Measurements from ENCODE around the gene NAGPA. TPM values are rescaled to one million over a fixed set of nuclear protein-coding genes. Genes with fewer than 3 reads are reported as not detected.

The NAGPA gene
- polyA plus RNA-seq, 4 donors: 13.2 to 26.8 (median 21.5) TPM

GRCh38 chr16:4994719-4995434, 38.9 kb downstream of the NAGPA start:
- H3K27me3 ChIP-seq (ENCODE audit: control insufficient read depth in 3 of 3, insufficient read depth in 3 of 3, low read length in 3 of 3): peaks cover 0 to 4% (median 0%) of the 10 kb centered on the region in 3 donors
- H3K27ac ChIP-seq (ENCODE audit: low read depth in 1 of 3, low read length in 2 of 3): no peak overlapping the region
- WGBS, 3 donors: 70 to 77% (median 73%) methylated on average over 17 to 18 of the region's 18 CpGs
- H3K4me3 ChIP-seq (ENCODE audit: low read depth in 1 of 3, low read length in 3 of 3): no peak overlapping the region
- no peaks in the 10 kb centered on the region for H3K36me3 ChIP-seq (ENCODE audit: control insufficient read depth in 3 of 3, insufficient read depth in 2 of 3, low read depth in 1 of 3, low read length in 3 of 3)
- no peaks in the 10 kb centered on the region for H3K4me1 ChIP-seq (ENCODE audit: control insufficient read depth in 3 of 3, insufficient read depth in 2 of 3, low read depth in 1 of 3, low read length in 2 of 3)
- no peak for FAIRE-seq
- H3K9me3 ChIP-seq (ENCODE audit: control insufficient read depth in 2 of 2, insufficient read depth in 1 of 2, low read depth in 1 of 2, low read length in 1 of 2): no peaks in the 10 kb centered on the region
- no peak for DNase-seq

DNA sequence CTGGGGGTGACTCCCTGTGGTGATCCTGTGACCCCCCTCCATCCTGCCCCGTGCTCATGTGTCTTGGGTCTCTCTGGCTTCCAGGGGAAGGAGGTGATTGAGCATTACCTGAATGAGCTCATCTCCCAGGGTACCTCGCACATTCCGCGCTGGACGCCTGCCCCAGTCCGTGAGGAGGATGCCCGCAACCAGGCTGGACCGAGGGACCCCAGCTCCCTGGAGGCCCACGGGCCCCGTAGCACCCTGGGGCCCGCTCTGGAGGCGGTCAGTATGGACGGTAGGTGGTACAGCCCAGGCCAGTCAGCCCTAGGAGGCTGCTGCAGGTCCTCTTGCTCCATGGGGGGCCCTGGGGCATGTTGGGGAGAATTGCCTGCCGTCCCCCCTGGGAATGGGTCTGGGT, 42.0 kb downstream of the NAGPA start:
- Histone ChIP-seq H3K9me3 (ENCODE audit: control insufficient read depth in 2 of 2, insufficient read depth in 1 of 2, low read depth in 1 of 2, low read length in 1 of 2) (no peaks in the 10 kb centered on the region), H3K36me3 (ENCODE audit: control insufficient read depth in 3 of 3, insufficient read depth in 2 of 3, low read depth in 1 of 3, low read length in 3 of 3) (no peaks in the 10 kb centered on the region), H3K27me3 (ENCODE audit: control insufficient read depth in 3 of 3, insufficient read depth in 3 of 3, low read length in 3 of 3) (peaks cover 3 to 23% (median 21%) of the 10 kb centered on the region in 3 donors), H3K27ac (ENCODE audit: low read depth in 1 of 3, low read length in 2 of 3) (no peak overlapping the region), H3K4me3 (ENCODE audit: low read depth in 1 of 3, low read length in 3 of 3) (no peak overlapping the region), H3K4me1 (ENCODE audit: control insufficient read depth in 3 of 3, insufficient read depth in 2 of 3, low read depth in 1 of 3, low read length in 2 of 3) (no peaks in the 10 kb centered on the region)
- FAIRE-seq (no peak), DNase-seq (no peak)
- 87 to 88% (median 87%) methylated on average over 14 of the region's 14 CpGs for WGBS, 3 donors

- H3K9me3 ChIP-seq (ENCODE audit: control insufficient read depth in 2 of 2, insufficient read depth in 1 of 2, low read depth in 1 of 2, low read length in 1 of 2): no peaks in the 10 kb centered on the region
- H3K4me1 ChIP-seq (ENCODE audit: control insufficient read depth in 3 of 3, insufficient read depth in 2 of 3, low read depth in 1 of 3, low read length in 2 of 3): no peaks in the 10 kb centered on the region
- no peak overlapping the region for H3K27ac ChIP-seq (ENCODE audit: low read depth in 1 of 3, low read length in 2 of 3)
- 83 to 84% (median 83%) methylated on average over 8 of the region's 8 CpGs for WGBS, 3 donors
- FAIRE-seq (no peak), DNase-seq (no peak)
- H3K36me3 ChIP-seq (ENCODE audit: control insufficient read depth in 3 of 3, insufficient read depth in 2 of 3, low read depth in 1 of 3, low read length in 3 of 3): no peaks in the 10 kb centered on the region
- peaks cover 3 to 26% (median 23%) of the 10 kb centered on the region in 3 donors for H3K27me3 ChIP-seq (ENCODE audit: control insufficient read depth in 3 of 3, insufficient read depth in 3 of 3, low read length in 3 of 3)
- H3K4me3 ChIP-seq (ENCODE audit: low read depth in 1 of 3, low read length in 3 of 3): no peak overlapping the region
Observed at GRCh38 chr16:4990415-4990814, 43.3 kb downstream of the NAGPA start.

DNA sequence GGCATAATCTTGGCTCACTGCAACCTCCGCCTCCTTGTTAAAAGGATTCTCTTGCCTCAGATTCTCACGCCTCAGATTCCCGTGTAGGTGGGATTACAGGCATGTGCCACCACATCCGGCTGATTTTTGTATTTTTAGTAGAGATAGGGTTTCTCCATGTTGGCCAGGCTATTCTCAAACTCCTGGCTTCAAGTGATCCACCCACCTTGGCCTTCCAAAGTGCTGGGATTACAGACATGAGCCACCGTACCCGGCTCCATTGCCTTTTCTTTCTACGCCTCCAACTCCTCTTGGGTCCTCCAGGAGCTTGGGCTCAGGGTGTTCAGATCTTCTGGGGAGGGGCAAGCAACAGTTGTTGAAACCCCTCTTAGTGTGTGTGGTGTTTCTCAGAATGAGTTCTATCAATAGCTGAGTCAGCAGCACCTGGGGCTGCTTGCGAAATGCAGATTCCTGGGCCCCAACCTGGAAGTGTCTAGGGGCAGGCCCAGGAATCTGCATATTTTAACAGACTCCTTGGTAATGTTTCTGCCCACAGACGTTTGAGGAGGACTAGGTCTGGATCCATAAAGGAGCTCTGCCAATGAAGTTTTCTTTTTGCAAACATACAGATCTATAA, 44.2 kb downstream of the NAGPA start:
- H3K4me1 ChIP-seq (ENCODE audit: control insufficient read depth in 3 of 3, insufficient read depth in 2 of 3, low read depth in 1 of 3, low read length in 2 of 3): no peaks in the 10 kb centered on the region
- no peak overlapping the region for H3K4me3 ChIP-seq (ENCODE audit: low read depth in 1 of 3, low read length in 3 of 3)
- WGBS, 3 donors: 86 to 87% (median 86%) methylated on average over 9 of the region's 9 CpGs
- no peak overlapping the region for H3K27ac ChIP-seq (ENCODE audit: low read depth in 1 of 3, low read length in 2 of 3)
- H3K9me3 ChIP-seq (ENCODE audit: control insufficient read depth in 2 of 2, insufficient read depth in 1 of 2, low read depth in 1 of 2, low read length in 1 of 2): no peaks in the 10 kb centered on the region
- H3K27me3 ChIP-seq (ENCODE audit: control insufficient read depth in 3 of 3, insufficient read depth in 3 of 3, low read length in 3 of 3): peaks cover 3 to 26% (median 23%) of the 10 kb centered on the region in 3 donors
- no peaks in the 10 kb centered on the region for H3K36me3 ChIP-seq (ENCODE audit: control insufficient read depth in 3 of 3, insufficient read depth in 2 of 3, low read depth in 1 of 3, low read length in 3 of 3)
- FAIRE-seq: no peak
- no peak for DNase-seq

DNA sequence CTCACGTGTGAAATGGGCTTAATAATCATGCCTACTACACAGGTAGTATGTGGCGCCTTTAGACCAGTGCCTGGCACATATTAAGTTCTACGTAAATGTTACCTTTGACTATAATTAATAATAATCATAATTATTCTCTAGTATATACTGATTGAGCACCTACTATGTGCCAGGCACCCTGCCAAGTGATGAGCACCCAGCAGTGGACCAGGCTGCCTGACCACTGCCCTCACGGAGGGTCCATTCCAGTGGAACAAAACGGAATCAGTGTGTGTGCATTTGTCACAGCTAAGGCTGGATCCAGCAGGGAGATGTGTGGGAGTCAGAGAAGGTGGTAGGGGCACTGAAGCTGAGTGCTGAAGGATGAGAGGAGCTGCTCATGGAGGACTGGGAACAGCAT, 45.1 kb downstream of the NAGPA start:
- Histone ChIP-seq H3K9me3 (ENCODE audit: control insufficient read depth in 2 of 2, insufficient read depth in 1 of 2, low read depth in 1 of 2, low read length in 1 of 2) (no peaks in the 10 kb centered on the region), H3K4me3 (ENCODE audit: low read depth in 1 of 3, low read length in 3 of 3) (no peak overlapping the region), H3K4me1 (ENCODE audit: control insufficient read depth in 3 of 3, insufficient read depth in 2 of 3, low read depth in 1 of 3, low read length in 2 of 3) (no peaks in the 10 kb centered on the region), H3K36me3 (ENCODE audit: control insufficient read depth in 3 of 3, insufficient read depth in 2 of 3, low read depth in 1 of 3, low read length in 3 of 3) (no peaks in the 10 kb centered on the region), H3K27ac (ENCODE audit: low read depth in 1 of 3, low read length in 2 of 3) (no peak overlapping the region), H3K27me3 (ENCODE audit: control insufficient read depth in 3 of 3, insufficient read depth in 3 of 3, low read length in 3 of 3) (peaks cover 3 to 26% (median 23%) of the 10 kb centered on the region in 3 donors)
- WGBS, 3 donors: 86 to 91% (median 89%) methylated on average over 5 of the region's 5 CpGs
- no peak for FAIRE-seq
- no peak for DNase-seq

GRCh38 chr16:4987580-4988374, 46.0 kb downstream of the NAGPA start:
- WGBS, 3 donors: 16 to 18% (median 18%) methylated on average over 46 to 60 of the region's 60 CpGs
- Histone ChIP-seq H3K27me3 (ENCODE audit: control insufficient read depth in 3 of 3, insufficient read depth in 3 of 3, low read length in 3 of 3) (peaks cover 3 to 26% (median 23%) of the 10 kb centered on the region in 3 donors), H3K4me3 (ENCODE audit: low read depth in 1 of 3, low read length in 3 of 3) (no peak overlapping the region), H3K9me3 (ENCODE audit: control insufficient read depth in 2 of 2, insufficient read depth in 1 of 2, low read depth in 1 of 2, low read length in 1 of 2) (no peaks in the 10 kb centered on the region), H3K4me1 (ENCODE audit: control insufficient read depth in 3 of 3, insufficient read depth in 2 of 3, low read depth in 1 of 3, low read length in 2 of 3) (no peaks in the 10 kb centered on the region), H3K36me3 (ENCODE audit: control insufficient read depth in 3 of 3, insufficient read depth in 2 of 3, low read depth in 1 of 3, low read length in 3 of 3) (no peaks in the 10 kb centered on the region), H3K27ac (ENCODE audit: low read depth in 1 of 3, low read length in 2 of 3) (no peak overlapping the region)
- FAIRE-seq: no peak
- peak in 1 of 2 donors; percentile 10 for DNase-seq

GRCh38 chr16:4987250-4987579, 46.5 kb downstream of the NAGPA start:
- no peak for DNase-seq
- 4 to 8% (median 6%) methylated on average over 6 to 10 of the region's 10 CpGs for WGBS, 3 donors
- Histone ChIP-seq H3K27ac (ENCODE audit: low read depth in 1 of 3, low read length in 2 of 3) (no peak overlapping the region), H3K9me3 (ENCODE audit: control insufficient read depth in 2 of 2, insufficient read depth in 1 of 2, low read depth in 1 of 2, low read length in 1 of 2) (no peaks in the 10 kb centered on the region), H3K27me3 (ENCODE audit: control insufficient read depth in 3 of 3, insufficient read depth in 3 of 3, low read length in 3 of 3) (peaks cover 3 to 27% (median 23%) of the 10 kb centered on the region in 3 donors), H3K36me3 (ENCODE audit: control insufficient read depth in 3 of 3, insufficient read depth in 2 of 3, low read depth in 1 of 3, low read length in 3 of 3) (no peaks in the 10 kb centered on the region), H3K4me1 (ENCODE audit: control insufficient read depth in 3 of 3, insufficient read depth in 2 of 3, low read depth in 1 of 3, low read length in 2 of 3) (no peaks in the 10 kb centered on the region), H3K4me3 (ENCODE audit: low read depth in 1 of 3, low read length in 3 of 3) (no peak overlapping the region)
- no peak for FAIRE-seq

DNA sequence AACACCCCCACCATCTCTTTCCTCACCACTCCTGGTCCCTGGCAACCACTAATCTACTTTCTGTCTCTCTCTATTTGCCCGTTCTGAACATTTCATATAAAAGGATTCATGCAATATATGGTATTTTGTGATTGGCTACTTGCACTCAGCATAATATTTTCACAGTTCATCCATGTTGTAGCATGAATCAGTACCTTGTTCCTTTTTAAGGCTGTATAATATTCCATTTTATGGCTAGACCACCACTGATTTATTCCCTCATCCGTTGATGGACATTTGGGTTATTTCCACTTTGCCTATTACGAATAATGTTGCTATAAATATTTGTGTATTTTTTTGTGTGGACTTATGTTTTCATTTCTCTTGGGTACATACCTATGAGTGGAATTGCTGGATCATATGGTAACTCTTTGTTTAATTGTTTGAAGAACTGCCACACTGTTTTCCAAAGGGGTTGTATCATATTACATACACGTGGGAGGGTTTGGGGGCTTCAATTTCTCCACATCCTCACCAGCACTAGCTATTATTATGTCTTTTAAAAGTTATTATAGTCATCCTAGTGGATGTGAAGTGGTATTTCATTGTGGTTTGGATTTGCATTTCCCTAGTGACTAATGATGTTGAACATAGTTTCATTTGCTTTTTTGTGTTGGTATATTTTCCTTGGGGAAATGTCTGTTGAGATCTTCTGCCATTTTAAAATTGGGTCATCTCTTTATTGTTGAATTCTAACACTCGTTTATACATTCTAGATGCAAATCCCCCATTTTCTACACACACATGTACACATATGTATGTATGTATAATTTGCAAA, 49.4 kb downstream of the NAGPA start:
- FAIRE-seq: no peak
- Histone ChIP-seq H3K9me3 (ENCODE audit: control insufficient read depth in 2 of 2, insufficient read depth in 1 of 2, low read depth in 1 of 2, low read length in 1 of 2) (no peaks in the 10 kb centered on the region), H3K27me3 (ENCODE audit: control insufficient read depth in 3 of 3, insufficient read depth in 3 of 3, low read length in 3 of 3) (peaks cover 3 to 30% (median 20%) of the 10 kb centered on the region in 3 donors), H3K4me1 (ENCODE audit: control insufficient read depth in 3 of 3, insufficient read depth in 2 of 3, low read depth in 1 of 3, low read length in 2 of 3) (no peaks in the 10 kb centered on the region), H3K27ac (ENCODE audit: low read depth in 1 of 3, low read length in 2 of 3) (no peak overlapping the region), H3K36me3 (ENCODE audit: control insufficient read depth in 3 of 3, insufficient read depth in 2 of 3, low read depth in 1 of 3, low read length in 3 of 3) (no peaks in the 10 kb centered on the region), H3K4me3 (ENCODE audit: low read depth in 1 of 3, low read length in 3 of 3) (no peak overlapping the region)
- no peak for DNase-seq
- 71 to 77% (median 76%) methylated on average over 5 of the region's 5 CpGs for WGBS, 3 donors

All from small intestine (tissue), 7 donors.